Measurements from ENCODE around the gene ZNF839.
"Not testable (repeated sequence)": the region's sequence is repeated elsewhere in the genome, so short reads cannot be mapped to it uniquely, and the experiment has no call there.

Gene ZNF839

DNA sequence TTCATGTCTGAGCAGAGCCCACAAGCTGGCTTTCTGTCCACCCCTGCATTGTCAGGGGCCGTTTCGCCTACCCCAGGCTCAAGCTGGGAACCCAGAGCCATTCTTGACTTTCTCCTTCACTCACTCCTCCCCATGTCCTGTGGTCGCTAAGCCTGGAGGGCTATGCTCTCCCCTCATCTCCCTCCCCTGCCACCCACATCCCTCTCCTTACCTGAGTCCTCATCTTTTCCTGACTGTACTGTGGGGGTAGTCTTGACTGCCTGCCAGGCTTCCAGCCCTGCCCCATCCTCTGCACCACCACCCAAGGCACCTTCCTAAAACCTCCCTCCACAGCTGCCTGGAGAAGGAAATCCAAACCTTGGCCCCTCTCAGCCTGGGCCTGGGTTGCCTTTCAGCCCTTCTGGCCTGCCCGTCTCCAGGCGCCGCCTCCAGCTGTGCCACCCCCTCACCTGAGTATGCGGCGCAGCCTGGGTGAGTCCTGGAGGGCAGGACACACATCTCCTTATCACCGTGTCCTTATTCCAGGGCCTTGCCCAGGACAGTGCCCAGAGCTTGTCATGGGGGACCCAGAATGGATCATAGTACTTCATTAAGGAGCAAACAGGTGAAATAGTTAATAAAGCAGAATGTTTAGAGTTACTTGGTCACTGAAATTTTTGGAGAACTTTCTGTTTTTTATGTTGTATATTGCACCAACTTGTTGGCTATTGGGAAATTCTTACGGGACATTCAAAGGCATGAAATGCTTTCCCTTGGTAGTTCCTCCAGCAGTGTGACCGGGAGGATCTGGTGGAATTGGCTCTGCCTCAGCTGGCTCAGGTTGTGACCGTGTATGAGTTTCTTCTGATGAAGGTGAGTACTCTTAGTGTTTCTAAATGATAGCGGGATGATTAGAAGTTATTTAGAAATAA, 14.5 kb downstream of the ZNF839 start:
- in situ Hi-C loops (cut with MboI; ENCODE audit: low sequenced_read_pairs) = no loop called here

DNA sequence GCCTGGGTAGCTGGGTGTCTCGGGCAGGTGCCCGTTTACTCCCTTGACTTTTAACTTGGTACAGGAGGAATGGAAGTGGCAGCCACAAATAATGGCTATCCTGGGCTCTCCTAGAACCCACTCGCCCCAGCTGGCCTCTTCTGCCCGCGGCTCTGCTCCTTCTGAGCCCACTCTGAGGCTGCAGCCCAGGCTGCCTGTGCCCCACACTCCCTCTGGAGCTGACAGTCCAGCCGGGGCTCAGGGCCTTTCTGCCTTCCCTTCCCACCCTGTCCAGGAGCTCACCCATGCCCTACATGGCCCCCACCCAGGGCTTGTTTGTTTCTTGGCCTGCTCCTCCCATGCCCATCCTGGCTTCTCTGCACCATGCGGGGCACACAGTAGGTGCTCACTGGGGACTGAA, 15.6 kb downstream of the ZNF839 start:
- in situ Hi-C loops (cut with MboI; ENCODE audit: low sequenced_read_pairs) = no loop called here

- in situ Hi-C loops (cut with MboI; ENCODE audit: low sequenced_read_pairs) = no loop called here
Observed at GRCh38 chr14:102338724-102339123, 19.2 kb downstream of the ZNF839 start.

GRCh38 chr14:102341566-102341965, 22.0 kb downstream of the ZNF839 start:
- in situ Hi-C loops (cut with MboI; ENCODE audit: low sequenced_read_pairs) = no loop called here

GRCh38 chr14:102342238-102342637, 22.7 kb downstream of the ZNF839 start:
- in situ Hi-C loops (cut with MboI; ENCODE audit: low sequenced_read_pairs) = no loop called here

DNA sequence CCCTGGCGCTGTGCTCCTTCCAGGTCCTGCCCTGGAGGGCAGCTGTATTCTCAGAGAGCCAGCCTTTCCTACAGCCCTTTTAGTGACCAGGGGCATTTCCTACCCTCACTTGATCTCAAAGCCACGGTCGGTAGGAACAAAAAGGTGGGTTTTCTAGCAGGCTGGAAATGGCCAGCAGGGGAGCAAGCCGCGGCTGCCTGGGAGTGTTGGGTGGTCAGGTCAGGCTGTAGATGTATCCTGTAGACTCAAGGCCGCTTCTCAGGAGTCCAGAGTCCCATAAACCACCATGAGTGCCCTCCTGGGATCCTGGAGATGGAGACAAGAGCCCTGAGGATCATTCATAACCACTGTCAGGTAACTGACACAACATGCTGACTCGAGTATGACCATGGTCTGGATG, 24.5 kb downstream of the ZNF839 start:
- in situ Hi-C loops (cut with MboI; ENCODE audit: low sequenced_read_pairs) = no loop called here

GRCh38 chr14:102344485-102344884, 24.9 kb downstream of the ZNF839 start:
- in situ Hi-C loops (cut with MboI; ENCODE audit: low sequenced_read_pairs) = no loop called here

DNA sequence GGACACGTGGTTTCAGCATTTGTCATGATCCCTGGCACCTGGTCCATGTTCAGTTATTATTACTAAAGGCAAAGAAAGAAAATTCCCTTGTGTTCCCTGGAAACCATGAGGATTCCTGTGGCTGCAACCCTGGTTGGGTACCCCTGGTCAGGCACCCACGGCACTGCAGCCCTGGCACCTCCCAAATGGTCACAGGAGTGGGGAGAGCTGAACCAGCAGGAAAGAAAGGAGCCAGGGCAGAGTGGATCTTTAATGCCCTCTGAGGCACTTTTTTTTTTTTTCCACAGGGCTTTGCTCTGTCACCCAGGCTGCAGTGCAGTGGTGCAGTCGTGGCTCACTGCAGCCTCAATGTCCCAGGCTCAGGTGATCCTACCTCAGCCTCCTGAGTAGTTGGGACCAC, 25.7 kb downstream of the ZNF839 start:
- in situ Hi-C loops (cut with MboI; ENCODE audit: low sequenced_read_pairs) = no loop called here

GRCh38 chr14:102346645-102347044, 27.1 kb downstream of the ZNF839 start:
- in situ Hi-C loops (cut with MboI; ENCODE audit: low sequenced_read_pairs) = no loop called here

DNA sequence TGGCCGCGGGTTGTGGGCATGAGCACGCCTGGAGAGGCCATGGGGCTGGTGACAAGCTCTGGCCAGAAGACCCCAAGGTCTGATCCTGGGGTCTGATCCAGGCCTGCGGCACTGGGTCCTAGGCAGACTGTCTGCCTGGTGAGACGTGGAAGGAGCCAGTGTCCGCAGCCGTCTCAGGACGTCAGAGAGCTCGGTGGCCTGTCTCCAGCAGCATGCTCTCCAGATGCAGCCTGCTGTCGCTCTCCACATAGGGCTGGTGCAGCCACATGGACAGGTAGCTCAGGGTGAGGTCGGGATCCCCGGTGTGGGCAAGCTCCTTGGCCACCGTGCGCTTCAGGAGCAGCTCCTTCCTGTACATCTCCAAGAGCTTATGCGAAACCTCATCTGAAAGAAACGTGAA, 28.8 kb downstream of the ZNF839 start:
- in situ Hi-C loops (cut with MboI; ENCODE audit: low sequenced_read_pairs) = no loop called here

- in situ Hi-C loops (cut with MboI; ENCODE audit: low sequenced_read_pairs) = no loop called here
Observed at GRCh38 chr14:102351023-102351422, 31.5 kb downstream of the ZNF839 start.

DNA sequence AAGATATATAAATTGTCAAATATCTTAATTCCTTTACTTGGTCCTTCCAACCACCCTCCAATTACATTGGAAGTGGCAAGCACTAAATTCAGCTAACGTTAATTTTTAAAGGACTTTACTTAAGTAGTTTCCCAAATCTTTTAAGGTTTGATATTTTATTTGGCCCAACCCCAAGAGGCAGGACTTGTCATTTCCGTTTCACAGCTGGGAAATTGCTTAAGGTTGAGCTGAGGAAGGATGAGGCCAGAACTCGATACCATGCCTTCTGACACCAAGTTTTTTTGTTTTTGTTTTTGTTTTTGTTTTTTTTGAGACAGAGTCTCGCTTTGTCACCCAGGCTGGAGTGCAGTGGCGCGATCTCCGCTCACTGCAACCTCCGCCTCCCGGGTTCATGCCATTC, 32.0 kb downstream of the ZNF839 start:
- in situ Hi-C loops (cut with MboI; ENCODE audit: low sequenced_read_pairs) = not testable (repeated sequence)

GRCh38 chr14:102352213-102352612, 32.7 kb downstream of the ZNF839 start:
- in situ Hi-C loops (cut with MboI; ENCODE audit: low sequenced_read_pairs) = no loop called here

DNA sequence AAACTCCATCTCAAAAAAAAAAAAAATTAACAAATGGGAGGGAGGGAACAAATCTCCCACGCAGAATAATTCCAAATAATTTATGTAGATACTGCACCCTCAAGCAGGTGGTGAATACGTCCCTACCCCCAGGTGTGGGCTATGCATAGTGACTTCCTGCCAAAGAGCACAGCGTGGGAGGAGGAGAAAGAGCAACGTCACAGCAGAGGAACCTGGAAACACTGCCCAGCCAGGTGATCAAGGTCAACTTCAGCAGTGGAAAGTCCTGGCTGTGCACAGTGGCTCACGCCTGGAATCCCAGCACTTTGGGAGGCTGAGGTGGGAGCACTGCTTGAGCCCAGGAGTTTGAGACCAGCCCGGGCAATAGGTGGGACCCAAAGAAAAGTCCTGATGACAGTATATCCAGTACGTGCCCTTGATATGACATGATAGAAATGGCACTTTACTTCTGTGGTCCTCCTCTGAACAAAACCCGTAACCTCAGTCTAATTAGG, 33.6 kb downstream of the ZNF839 start:
- in situ Hi-C loops (cut with MboI; ENCODE audit: low sequenced_read_pairs) = no loop called here

GRCh38 chr14:102356280-102356679, 36.7 kb downstream of the ZNF839 start:
- in situ Hi-C loops (cut with MboI; ENCODE audit: low sequenced_read_pairs) = no loop called here

DNA sequence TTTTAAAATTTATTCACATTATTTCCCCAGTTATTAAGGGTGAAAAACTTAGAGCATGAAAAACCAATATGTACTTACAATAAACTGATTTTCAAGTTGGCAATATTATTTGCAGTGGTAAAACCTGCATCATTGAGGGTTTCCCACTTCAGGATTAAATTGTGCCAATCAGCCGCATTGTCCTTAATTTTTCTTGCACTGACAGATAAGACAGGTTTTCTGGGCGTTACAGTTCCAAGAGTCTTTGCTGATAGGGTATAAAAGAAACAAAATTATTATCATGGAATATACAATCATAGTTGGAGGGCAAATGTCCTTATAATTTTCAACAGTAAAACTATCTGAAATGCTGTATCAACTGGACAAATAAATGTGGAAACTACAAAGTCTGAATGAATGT, 39.8 kb downstream of the ZNF839 start:
- in situ Hi-C loops (cut with MboI; ENCODE audit: low sequenced_read_pairs) = no loop called here

- in situ Hi-C loops (cut with MboI; ENCODE audit: low sequenced_read_pairs) = no loop called here
Observed at GRCh38 chr14:102360388-102360787, 40.8 kb downstream of the ZNF839 start.

DNA sequence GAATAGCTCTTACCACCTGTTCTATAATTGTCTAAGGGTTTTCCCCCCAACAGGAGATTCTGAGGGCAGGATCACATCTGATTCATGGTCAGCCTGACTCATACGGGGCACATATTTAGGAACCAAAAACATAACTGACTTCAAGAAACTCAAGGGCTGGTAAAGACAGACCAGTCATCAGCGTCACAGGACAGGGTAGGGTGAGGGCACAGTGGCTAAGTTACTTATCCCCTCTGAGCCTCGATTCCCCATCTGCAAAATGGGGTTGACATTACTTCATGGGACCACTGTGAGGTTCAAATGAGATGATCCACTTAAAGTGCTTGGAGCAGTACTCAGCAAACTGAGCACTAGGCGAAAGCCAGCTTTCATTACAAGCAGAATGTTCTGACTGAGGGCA, 42.5 kb downstream of the ZNF839 start:
- in situ Hi-C loops (cut with MboI; ENCODE audit: low sequenced_read_pairs) = no loop called here

- in situ Hi-C loops (cut with MboI; ENCODE audit: low sequenced_read_pairs) = no loop called here
Observed at GRCh38 chr14:102362545-102363181, 43.1 kb downstream of the ZNF839 start, which contains the start of the genes CINP and TECPR2. TSS of gene CINP (minus strand) at chr14:102362890. CDS start at chr14:102362851, 39 bp downstream. TSS of gene TECPR2 (plus strand) at chr14:102362941. CDS start at chr14:102376722, 13,781 bp downstream.

DNA sequence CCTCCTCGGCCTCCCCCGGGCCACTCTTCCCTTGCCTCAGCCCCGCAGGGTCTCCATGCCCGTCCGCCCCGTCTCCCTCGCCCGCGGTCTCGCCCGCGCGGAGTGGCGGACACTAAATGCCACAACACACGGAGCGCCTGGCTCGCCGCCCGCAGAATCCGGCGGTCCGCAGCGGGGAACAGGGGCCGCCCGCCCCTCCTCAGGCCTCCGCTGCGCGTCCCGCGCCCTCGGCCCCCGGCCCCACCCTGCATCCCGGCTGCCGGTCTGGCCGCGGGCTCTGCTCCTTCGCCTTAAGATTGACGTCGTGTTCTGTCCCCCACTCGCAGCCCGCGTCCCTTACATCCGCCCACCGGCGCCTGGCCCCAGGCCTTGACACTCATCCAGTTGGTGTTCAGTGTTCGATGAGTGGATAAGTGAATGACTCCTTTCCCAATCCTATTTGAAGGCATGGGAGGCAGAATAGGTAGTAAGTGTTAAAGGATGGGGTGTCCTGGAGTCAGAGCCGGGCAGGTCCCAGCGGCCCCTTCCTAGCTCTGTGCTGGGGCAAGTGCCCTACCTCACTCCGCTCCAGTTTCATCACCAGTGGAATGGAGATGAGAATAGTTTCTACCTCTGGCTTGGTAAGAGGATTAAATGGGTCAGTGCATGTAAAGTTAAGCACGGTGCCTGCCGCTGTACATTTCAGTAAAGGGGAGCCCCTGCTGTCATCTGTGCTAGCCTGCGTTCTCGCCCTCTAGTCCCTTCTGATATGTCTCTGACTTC, 43.8 kb downstream of the ZNF839 start:
- in situ Hi-C loops (cut with MboI; ENCODE audit: low sequenced_read_pairs) = no loop called here

DNA sequence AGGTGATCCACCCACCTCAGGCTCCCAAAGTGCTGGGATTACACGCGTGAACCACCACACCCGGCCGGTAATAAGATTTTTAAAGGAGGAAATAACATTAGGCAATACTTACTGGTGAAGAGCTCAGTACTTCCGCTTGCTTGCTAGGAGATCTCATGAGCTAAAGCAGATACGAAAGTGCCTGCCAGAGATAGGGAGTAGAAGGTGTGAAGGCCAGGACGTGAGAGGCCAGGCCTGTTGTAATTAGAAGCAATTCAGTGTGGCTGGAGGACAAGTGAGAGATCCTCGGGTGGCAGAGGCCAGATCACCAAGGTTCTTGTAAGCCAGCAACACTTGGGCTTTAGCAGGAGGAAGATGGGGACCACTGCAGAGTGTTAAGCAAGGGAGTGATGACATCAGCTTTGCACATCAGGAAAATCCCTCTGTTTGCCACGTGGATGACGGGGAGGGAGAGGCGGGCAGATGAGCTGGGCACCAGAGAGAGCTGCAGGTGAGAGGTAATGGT, 50.8 kb downstream of the ZNF839 start:
- in situ Hi-C loops (cut with MboI; ENCODE audit: low sequenced_read_pairs) = no loop called here
